Uterus (tissue), 4 donors: ENCODE measurements around the gene SND1. TPM values are rescaled to one million over a fixed set of nuclear protein-coding genes. Genes with fewer than 3 reads are reported as not detected.

ENCODE experiments used
- DNase-seq, 2 donors: peaks; one replicate each; pipeline ENCODE4 v3.0.0-alpha.2; 2019 to 2020
- H3K27ac ChIP-seq, 2 donors: fragments of 200-600 bp; sonication (generic); 1 replicate in 1 of 2; 2 replicates in 1 of 2; pipeline ENCODE4 v1.5.1; 2016 to 2018
- H3K27me3 ChIP-seq, 2 donors: fragments of 200-600 bp; sonication (generic); one replicate each; pipeline ENCODE4 v1.5.1; 2018 to 2019; ENCODE audit warnings: control low read depth in 1 of 2
- H3K36me3 ChIP-seq, 2 donors: fragments of 200-600 bp; sonication (generic); one replicate each; pipeline ENCODE4 v1.5.1; 2019; ENCODE audit warnings: control low read depth in 1 of 2
- H3K4me1 ChIP-seq, 2 donors: fragments of 200-600 bp; sonication (generic); one replicate each; pipeline ENCODE4 v1.5.1; 2018 to 2019; ENCODE audit warnings: control low read depth in 1 of 2
- H3K4me3 ChIP-seq, 2 donors: fragments of 200-600 bp; sonication (generic); 1 replicate in 1 of 2; 2 replicates in 1 of 2; pipeline ENCODE4 v1.5.1; 2018 to 2019; ENCODE audit warnings: mild to moderate bottlenecking in 1 of 2
- H3K9me3 ChIP-seq, 2 donors: fragments of 200-600 bp; sonication (generic); one replicate each; pipeline ENCODE4 v1.5.1; 2019; ENCODE audit warnings: control low read depth in 1 of 2
- POLR2A ChIP-seq, 2 donors: fragments of 450-650 bp; IDR thresholded peaks; one replicate each; pipeline ENCODE4 v1.6.1; 2016; ENCODE audit warnings: antibody characterized with exemption in 2 of 2, mild to moderate bottlenecking in 1 of 2, moderate library complexity in 1 of 2
- intact Hi-C: fragments of 100-400 bp; cut with DNase I; formaldehyde crosslinking; loops from one replicate; pipeline ENCODE4 v1.15.1; 2023; ENCODE audit warnings: low total_unique reads
- total RNA-seq, 4 donors: library from RNA; depleted of rRNA in 3 of 4; stranded (reverse); fragments of >200 nt in 3 of 4; gene quantifications; one replicate each; pipeline versions ENCODE4 v1.1.0 to v1.2.4, GENCODE V29; 2014 to 2023
- TF ChIP-seq, protein P1 (sequence below), 4 experiments: fragments of 200-600 bp in 2 of 4; fragments of 450-650 bp in 2 of 4; sonication (generic) in 2 of 4; IDR thresholded peaks; one replicate each; pipeline ENCODE4 v1.5.1; 2016 to 2019; ENCODE audit warnings: antibody characterized with exemption in 4 of 4, mild to moderate bottlenecking in 2 of 4, moderate library complexity in 1 of 4
- donor health status: DM: yes; HTN: yes; CAD: no.

SND1 gene
- total RNA-seq, 4 donors from 2014 or later: 54.8 to 192 (median 117) TPM

- TF ChIP-seq, protein P1, sequence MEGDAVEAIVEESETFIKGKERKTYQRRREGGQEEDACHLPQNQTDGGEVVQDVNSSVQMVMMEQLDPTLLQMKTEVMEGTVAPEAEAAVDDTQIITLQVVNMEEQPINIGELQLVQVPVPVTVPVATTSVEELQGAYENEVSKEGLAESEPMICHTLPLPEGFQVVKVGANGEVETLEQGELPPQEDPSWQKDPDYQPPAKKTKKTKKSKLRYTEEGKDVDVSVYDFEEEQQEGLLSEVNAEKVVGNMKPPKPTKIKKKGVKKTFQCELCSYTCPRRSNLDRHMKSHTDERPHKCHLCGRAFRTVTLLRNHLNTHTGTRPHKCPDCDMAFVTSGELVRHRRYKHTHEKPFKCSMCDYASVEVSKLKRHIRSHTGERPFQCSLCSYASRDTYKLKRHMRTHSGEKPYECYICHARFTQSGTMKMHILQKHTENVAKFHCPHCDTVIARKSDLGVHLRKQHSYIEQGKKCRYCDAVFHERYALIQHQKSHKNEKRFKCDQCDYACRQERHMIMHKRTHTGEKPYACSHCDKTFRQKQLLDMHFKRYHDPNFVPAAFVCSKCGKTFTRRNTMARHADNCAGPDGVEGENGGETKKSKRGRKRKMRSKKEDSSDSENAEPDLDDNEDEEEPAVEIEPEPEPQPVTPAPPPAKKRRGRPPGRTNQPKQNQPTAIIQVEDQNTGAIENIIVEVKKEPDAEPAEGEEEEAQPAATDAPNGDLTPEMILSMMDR (IDR thresholded peaks at IDR 0.05): no peak
- TF ChIP-seq POLR2A (IDR thresholded peaks at IDR 0.05): no peak
These were observed 7.5 kb upstream of the SND1 start for GRCh38 chr7:127644484-127644883.

DNA sequence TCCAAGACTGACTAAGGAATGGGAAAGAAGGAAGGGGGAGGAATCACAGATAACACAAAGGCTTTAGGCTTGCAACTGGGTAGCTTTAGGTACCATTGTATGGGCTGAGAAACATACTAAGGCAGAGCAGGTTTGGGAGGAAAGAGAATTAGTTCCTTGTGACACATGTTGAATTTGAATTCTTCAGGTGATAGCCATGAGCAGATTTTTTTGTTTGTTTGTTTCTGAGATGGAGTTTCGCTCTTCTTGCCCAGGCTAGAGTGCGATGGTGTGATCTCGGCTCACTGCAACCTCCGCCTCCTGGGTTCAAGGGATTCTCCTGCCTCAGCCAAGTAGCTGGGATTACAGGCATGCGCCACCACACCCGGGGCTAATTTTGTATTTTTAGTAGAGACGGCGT lies 4.4 kb upstream of the SND1 start:
- no peaks in the 10 kb centered on the region for H3K9me3 ChIP-seq
- H3K36me3 ChIP-seq: no peaks in the 10 kb centered on the region
- intact Hi-C loops: no loop called here
- no peak overlapping the region for H3K27ac ChIP-seq
- no peak overlapping the region for H3K4me3 ChIP-seq
- H3K4me1 ChIP-seq: no peaks in the 10 kb centered on the region
- TF ChIP-seq, protein P1 (IDR thresholded peaks at IDR 0.05): no peak
- TF ChIP-seq POLR2A (IDR thresholded peaks at IDR 0.05): no peak
- no peak for DNase-seq
- H3K27me3 ChIP-seq: no peaks in the 10 kb centered on the region

More at GRCh38 chr7:127644484-127644883, 7.5 kb upstream of the SND1 start:
- no peaks in the 10 kb centered on the region for H3K36me3 ChIP-seq
- H3K4me1 ChIP-seq: no peaks in the 10 kb centered on the region
- intact Hi-C loops: no loop called here
- H3K27ac ChIP-seq: no peak overlapping the region
- no peaks in the 10 kb centered on the region for H3K27me3 ChIP-seq
- no peak overlapping the region for H3K4me3 ChIP-seq
- DNase-seq: no peak
- no peaks in the 10 kb centered on the region for H3K9me3 ChIP-seq

GRCh38 chr7:127648986-127649385 lies 3.0 kb upstream of the SND1 start:
- Histone ChIP-seq H3K27me3 (no peaks in the 10 kb centered on the region), H3K4me1 (no peaks in the 10 kb centered on the region), H3K4me3 (no peak overlapping the region), H3K36me3 (no peaks in the 10 kb centered on the region), H3K9me3 (no peaks in the 10 kb centered on the region), H3K27ac (no peak overlapping the region)
- no peak for DNase-seq
- TF ChIP-seq, protein P1 (IDR thresholded peaks at IDR 0.05): no peak
- TF ChIP-seq POLR2A (IDR thresholded peaks at IDR 0.05): no peak
- intact Hi-C loops: no loop called here

DNA sequence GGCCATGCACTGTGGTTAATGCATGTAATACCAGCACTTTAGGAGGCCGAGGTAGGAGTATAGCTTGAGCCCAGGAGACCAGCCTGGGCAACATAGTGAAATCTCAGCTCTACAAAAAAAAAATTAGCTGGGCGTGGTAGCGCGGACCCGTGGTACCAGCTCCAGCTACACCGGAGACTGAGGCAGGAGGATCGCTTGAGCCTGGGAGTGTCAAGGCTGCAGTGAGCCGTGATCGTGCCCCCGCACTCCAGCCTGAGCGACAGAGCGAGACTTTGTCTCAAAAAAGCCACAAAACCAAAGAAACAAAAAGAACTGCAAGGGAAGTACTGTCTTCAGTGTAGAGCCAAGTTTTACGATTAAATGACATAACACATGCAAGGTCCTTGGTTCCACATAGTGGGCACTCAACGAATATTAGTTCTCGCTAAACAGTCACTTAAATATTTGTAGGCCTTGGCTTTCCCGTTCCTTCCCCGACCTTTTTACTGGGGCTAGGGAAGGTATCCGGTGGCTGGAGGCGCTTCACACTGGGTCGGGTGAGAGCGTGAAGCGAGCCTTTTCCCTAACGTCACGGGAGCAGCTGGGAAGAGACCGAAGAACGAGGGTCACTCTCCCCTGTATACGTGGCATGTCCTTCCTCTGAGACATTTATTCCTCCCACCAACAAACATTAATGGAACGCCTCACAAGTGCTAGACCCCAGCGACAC lies 993 bp upstream of the SND1 start:
- Histone ChIP-seq H3K4me3 (peak overlapping the region; percentile 93 to 100), H3K9me3 (no peaks in the 10 kb centered on the region), H3K36me3 (no peaks in the 10 kb centered on the region), H3K4me1 (no peaks in the 10 kb centered on the region), H3K27me3 (no peaks in the 10 kb centered on the region), H3K27ac (peak overlapping the region; percentile 95 to 98)
- TF ChIP-seq, protein P1 (IDR thresholded peaks at IDR 0.05): no peak
- no peak for TF ChIP-seq POLR2A (IDR thresholded peaks at IDR 0.05)
- intact Hi-C loops: loop anchor here (5.0 kb wide), 1 partner anchor 64 kb away; the partner anchor contains the start of genes ARF5 and GCC1
- no peak for DNase-seq
